Measurements from ENCODE around the gene TIMP4.

DNA sequence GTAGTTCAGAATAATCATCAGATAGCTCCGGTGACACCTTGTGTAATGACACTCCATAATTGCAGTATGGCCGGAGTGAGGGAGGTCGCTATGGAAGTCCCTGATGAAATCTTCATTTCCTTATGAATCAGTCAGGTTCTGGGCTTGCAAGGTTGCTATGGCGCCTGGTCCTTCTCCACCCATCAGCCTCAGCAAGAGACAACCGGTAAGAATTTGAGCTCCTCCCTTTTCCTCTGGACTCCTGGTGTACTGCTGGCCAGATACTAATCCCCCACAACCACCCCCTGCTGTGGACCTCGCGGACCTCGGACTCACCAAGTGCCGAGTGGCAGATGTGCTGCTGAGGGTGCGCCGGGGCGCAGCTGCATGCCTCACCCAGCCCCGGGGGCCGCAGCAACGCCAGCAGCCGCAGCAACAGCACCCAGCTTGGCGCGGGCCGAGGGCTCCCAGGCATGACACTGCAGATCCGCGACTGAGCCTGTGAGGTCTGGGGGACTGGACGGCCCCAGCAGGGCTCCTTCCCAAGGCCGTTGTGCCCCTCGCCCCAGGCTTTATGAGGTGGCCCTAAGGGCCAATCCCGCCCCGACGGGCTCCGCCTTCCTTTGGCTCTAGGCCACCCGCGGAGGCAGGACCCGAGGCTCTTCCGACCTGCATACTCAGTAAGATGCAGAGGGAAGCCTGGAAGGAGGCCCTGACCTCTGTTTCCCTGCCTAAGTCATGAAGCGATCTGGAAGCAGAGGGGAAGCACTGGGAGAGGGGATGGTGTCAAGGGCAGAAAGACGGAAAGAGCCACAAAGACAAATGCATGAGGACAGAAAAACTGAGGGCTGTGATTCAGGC lies at the start of gene TIMP4:
- TF ChIP-seq, protein P1, sequence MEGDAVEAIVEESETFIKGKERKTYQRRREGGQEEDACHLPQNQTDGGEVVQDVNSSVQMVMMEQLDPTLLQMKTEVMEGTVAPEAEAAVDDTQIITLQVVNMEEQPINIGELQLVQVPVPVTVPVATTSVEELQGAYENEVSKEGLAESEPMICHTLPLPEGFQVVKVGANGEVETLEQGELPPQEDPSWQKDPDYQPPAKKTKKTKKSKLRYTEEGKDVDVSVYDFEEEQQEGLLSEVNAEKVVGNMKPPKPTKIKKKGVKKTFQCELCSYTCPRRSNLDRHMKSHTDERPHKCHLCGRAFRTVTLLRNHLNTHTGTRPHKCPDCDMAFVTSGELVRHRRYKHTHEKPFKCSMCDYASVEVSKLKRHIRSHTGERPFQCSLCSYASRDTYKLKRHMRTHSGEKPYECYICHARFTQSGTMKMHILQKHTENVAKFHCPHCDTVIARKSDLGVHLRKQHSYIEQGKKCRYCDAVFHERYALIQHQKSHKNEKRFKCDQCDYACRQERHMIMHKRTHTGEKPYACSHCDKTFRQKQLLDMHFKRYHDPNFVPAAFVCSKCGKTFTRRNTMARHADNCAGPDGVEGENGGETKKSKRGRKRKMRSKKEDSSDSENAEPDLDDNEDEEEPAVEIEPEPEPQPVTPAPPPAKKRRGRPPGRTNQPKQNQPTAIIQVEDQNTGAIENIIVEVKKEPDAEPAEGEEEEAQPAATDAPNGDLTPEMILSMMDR (conservative IDR thresholded peaks at IDR 0.05; ENCODE audit: low read length): no peak
- no peak for TF ChIP-seq EZH2phosphoT487 (IDR thresholded peaks at IDR 0.05; ENCODE audit: borderline replicate concordance)

All from Loucy (cell line).